Stimulated activated CD8-positive, alpha-beta memory T cell treated with anti-CD3 and anti-CD28 coated beads, Interleukin-15, amount 100 ng/mL, for 1 hour (primary cell): Measurements from ENCODE around the gene SBDS.

ENCODE experiments used
- DNase-seq: peaks from one replicate; pipeline ENCODE4 v3.0.0-alpha.2; 2020; ENCODE audit warnings: low read depth

Gene SBDS

DNA sequence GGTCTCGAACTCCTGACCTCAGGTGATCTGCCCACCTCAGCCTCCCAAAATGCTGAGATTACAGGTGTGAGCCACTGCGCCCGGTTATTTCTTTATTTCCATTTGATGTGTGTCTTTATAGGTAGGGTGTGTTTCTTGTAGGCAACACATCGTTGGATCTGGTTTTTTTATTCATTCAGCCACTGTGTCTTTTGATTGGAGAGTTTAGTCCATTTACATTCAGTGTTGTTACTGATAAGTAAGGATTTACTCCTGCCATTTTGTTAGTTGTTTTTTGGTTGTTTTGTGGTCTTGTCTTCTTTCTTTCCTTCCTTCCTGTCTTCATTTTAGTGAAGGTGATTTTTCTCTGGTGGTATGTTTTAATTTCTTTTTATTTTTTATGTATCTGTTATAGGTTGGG lies 57.4 kb downstream of the SBDS start:
- no peak for DNase-seq
